BE2C (cell line): ENCODE measurements around the gene LRRTM2.

Experiments used
- DNase-seq: peaks from one replicate; pipeline ENCODE4 v3.0.0-alpha.2; 2020
- H3K27me3 ChIP-seq: fragments of 250-450 bp; sonication (Bioruptor Pico); 2 replicates; pipeline ENCODE4 v1.5.1; 2020; ENCODE audit warnings: mild to moderate bottlenecking
- H3K36me3 ChIP-seq: fragments of 250-450 bp; sonication (Bioruptor Pico); 2 replicates; pipeline ENCODE4 v1.5.1; 2020; ENCODE audit warnings: mild to moderate bottlenecking
- H3K4me1 ChIP-seq: fragments of 250-450 bp; sonication (Bioruptor Pico); 2 replicates; pipeline ENCODE4 v1.5.1; 2020
- H3K4me3 ChIP-seq: 2 replicates; pipeline ENCODE4 v1.5.1; 2011; ENCODE audit warnings: low read depth, low read length
- H3K9me3 ChIP-seq: fragments of 250-450 bp; sonication (Bioruptor Pico); 2 replicates; pipeline ENCODE4 v1.5.1; 2020
- CTCF ChIP-seq: IDR thresholded peaks from 2 replicates; pipeline ENCODE4 v1.5.1; 2012; ENCODE audit warnings: mild to moderate bottlenecking, low read depth, low read length

Gene LRRTM2

GRCh38 chr5:138870611-138871010 is 4.5 kb downstream of the LRRTM2 start:
- H3K4me1 ChIP-seq: peaks cover 8% of the 10 kb centered on the region
- DNase-seq: no peak
- no peak for TF ChIP-seq CTCF
- no peaks in the 10 kb centered on the region for H3K9me3 ChIP-seq
- H3K4me3 ChIP-seq: peak overlapping the region; percentile 75
- 0 out of 2 replicates have a peak, but pooled peaks cover 3% of the 10 kb centered on the region for H3K36me3 ChIP-seq
- H3K27me3 ChIP-seq: no peaks in the 10 kb centered on the region

GRCh38 chr5:138869763-138870500 is 5.2 kb downstream of the LRRTM2 start:
- peak overlapping the region; percentile 75 for H3K4me3 ChIP-seq
- 0 out of 2 replicates have a peak, but pooled peaks cover 3% of the 10 kb centered on the region for H3K36me3 ChIP-seq
- no peak for TF ChIP-seq CTCF
- no peaks in the 10 kb centered on the region for H3K9me3 ChIP-seq
- H3K27me3 ChIP-seq: no peaks in the 10 kb centered on the region
- H3K4me1 ChIP-seq: peaks cover 4% of the 10 kb centered on the region
- DNase-seq: no peak

GRCh38 chr5:138869038-138869437 is 6.1 kb downstream of the LRRTM2 start:
- H3K4me3 ChIP-seq: no peak overlapping the region
- H3K36me3 ChIP-seq: 0 out of 2 replicates have a peak, but pooled peaks cover 3% of the 10 kb centered on the region
- no peaks in the 10 kb centered on the region for H3K27me3 ChIP-seq
- no peaks in the 10 kb centered on the region for H3K9me3 ChIP-seq
- TF ChIP-seq CTCF: no peak
- no peak for DNase-seq
- peaks cover 4% of the 10 kb centered on the region for H3K4me1 ChIP-seq

- Histone ChIP-seq H3K36me3 (0 out of 2 replicates have a peak, but pooled peaks cover 3% of the 10 kb centered on the region), H3K9me3 (0 out of 2 replicates have a peak, but pooled peaks cover 3% of the 10 kb centered on the region), H3K27me3 (no peaks in the 10 kb centered on the region), H3K4me1 (peaks cover 4% of the 10 kb centered on the region), H3K4me3 (no peak overlapping the region)
- no peak for TF ChIP-seq CTCF
- no peak for DNase-seq
These were observed 8.1 kb downstream of the LRRTM2 start for GRCh38 chr5:138867011-138867410.

- no peak for TF ChIP-seq CTCF
- DNase-seq: no peak
- H3K9me3 ChIP-seq: no peaks in the 10 kb centered on the region
- H3K27me3 ChIP-seq: no peaks in the 10 kb centered on the region
- H3K4me3 ChIP-seq: no peak overlapping the region
- H3K36me3 ChIP-seq: no peaks in the 10 kb centered on the region; the same call in 1 of the 2 replicates
- H3K4me1 ChIP-seq: peaks cover 13% of the 10 kb centered on the region
These were observed 22.0 kb downstream of the LRRTM2 start for GRCh38 chr5:138853132-138853531.

GRCh38 chr5:138850865-138851435 is 24.2 kb downstream of the LRRTM2 start:
- Histone ChIP-seq H3K36me3 (no peaks in the 10 kb centered on the region; the same call in 1 of the 2 replicates), H3K4me1 (peaks cover 13% of the 10 kb centered on the region), H3K9me3 (no peaks in the 10 kb centered on the region), H3K4me3 (no peak overlapping the region), H3K27me3 (no peaks in the 10 kb centered on the region)
- DNase-seq: no peak
- no peak for TF ChIP-seq CTCF
